ENCODE results near the gene SLC29A2.

DNA sequence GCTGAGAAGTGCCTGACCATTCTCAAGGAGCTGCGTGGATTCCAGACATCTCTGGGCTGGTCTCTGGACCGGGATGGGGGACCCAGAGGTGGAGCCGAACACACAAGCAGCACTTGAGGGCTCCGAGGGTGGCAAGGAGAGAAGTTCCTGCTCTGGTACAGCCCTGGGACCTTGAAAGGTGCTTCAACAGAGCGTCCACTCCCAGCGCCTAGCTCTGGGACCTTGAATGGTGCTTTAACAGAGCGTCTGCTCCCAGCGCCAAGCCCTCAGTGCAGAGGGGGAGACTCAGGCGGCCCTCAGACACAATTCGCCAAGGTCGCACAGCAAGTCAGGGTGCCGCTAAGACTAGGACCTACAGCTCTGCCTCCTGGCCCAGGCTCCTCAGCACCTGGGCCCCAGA lies 38.6 kb upstream of the SLC29A2 start:
- TF ChIP-seq, protein P1, sequence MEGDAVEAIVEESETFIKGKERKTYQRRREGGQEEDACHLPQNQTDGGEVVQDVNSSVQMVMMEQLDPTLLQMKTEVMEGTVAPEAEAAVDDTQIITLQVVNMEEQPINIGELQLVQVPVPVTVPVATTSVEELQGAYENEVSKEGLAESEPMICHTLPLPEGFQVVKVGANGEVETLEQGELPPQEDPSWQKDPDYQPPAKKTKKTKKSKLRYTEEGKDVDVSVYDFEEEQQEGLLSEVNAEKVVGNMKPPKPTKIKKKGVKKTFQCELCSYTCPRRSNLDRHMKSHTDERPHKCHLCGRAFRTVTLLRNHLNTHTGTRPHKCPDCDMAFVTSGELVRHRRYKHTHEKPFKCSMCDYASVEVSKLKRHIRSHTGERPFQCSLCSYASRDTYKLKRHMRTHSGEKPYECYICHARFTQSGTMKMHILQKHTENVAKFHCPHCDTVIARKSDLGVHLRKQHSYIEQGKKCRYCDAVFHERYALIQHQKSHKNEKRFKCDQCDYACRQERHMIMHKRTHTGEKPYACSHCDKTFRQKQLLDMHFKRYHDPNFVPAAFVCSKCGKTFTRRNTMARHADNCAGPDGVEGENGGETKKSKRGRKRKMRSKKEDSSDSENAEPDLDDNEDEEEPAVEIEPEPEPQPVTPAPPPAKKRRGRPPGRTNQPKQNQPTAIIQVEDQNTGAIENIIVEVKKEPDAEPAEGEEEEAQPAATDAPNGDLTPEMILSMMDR (IDR thresholded peaks at IDR 0.05), result no peak
- no peak for TF ChIP-seq POLR2A (IDR thresholded peaks at IDR 0.05)
